ENCODE data around the gene GRPEL1.

GRPEL1 gene

DNA sequence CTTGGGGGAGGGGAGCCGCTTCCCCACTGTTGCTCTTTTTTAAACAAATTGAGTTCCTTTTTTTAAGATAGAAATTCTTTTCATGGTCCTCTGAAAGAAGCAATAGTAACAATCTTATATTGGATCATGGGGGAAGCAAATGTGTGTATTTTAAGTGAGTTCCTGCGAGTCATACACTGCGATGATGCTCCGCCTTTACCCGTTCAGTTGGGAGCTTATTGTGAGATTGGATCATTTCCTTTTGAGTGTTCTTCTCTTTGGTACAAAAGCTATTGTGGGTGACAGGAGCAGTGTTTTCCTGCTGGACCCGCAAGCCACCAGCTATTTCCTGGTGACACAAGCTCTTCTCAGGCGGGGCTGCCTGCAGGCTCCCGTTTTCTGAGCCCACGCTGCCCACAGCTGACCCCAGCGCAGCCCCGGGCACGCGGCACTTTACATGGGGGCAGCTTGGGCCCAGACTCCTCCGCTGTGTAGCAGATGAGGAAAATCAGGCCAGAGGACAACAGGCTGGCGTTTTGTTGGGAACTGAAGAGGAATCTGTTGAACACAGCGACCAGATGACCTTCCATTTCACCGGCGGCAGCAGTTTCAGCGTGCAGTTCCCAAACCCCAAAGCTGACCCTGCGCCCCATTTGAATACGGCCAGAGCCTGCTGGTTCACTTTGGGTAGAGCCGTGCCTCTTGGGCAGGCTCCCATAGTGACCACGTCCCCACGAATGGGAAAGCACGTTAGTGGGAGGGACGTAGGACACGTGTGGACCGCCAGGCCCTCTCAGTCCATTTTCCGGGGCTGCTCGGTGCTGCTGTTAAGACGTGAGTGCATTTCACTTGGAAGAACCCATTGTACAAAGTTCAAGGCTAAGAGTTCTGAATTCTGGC, 12.5 kb downstream of the GRPEL1 start:
- TF ChIP-seq EZH2phosphoT487 (IDR thresholded peaks at IDR 0.05; ENCODE audit: borderline replicate concordance, low read length): no peak
- Histone ChIP-seq H3K36me3 (ENCODE audit: control insufficient read depth, low read length) (peaks cover 47% of the 10 kb centered on the region), H3K4me2 (ENCODE audit: low read length) (no peak overlapping the region), H3K27ac (ENCODE audit: low read depth, low read length) (no peak overlapping the region), H3K79me2 (ENCODE audit: control insufficient read depth, low read length) (peaks cover 28% of the 10 kb centered on the region), H3K4me3 (ENCODE audit: low read length) (no peak overlapping the region), H3F3A (ENCODE audit: control insufficient read depth, insufficient read depth) (peaks cover 24% of the 10 kb centered on the region), H4K20me1 (ENCODE audit: control insufficient read depth, insufficient read depth, low read depth, low read length) (no peaks in the 10 kb centered on the region), H3K9me3 (ENCODE audit: control insufficient read depth, insufficient read depth, low read length) (no peaks in the 10 kb centered on the region), H3K9me2 (replicated peaks; ENCODE audit: control insufficient read depth, low read length) (no peaks in the 10 kb centered on the region), H3K4me1 (ENCODE audit: control insufficient read depth, low read length) (no peaks in the 10 kb centered on the region), H3K27me3 (ENCODE audit: control insufficient read depth, low read length) (no peaks in the 10 kb centered on the region)

- no peak overlapping the region for H3K27ac ChIP-seq (ENCODE audit: low read depth, low read length)
Observed at GRCh38 chr4:7054106-7054880, 13.6 kb downstream of the GRPEL1 start.

GRCh38 chr4:7052923-7053715, 14.7 kb downstream of the GRPEL1 start:
- H3K27me3 ChIP-seq (ENCODE audit: control insufficient read depth, low read length): no peaks in the 10 kb centered on the region
- H3K36me3 ChIP-seq (ENCODE audit: control insufficient read depth, low read length): peaks cover 27% of the 10 kb centered on the region
- H3K9me2 ChIP-seq (replicated peaks; ENCODE audit: control insufficient read depth, low read length): no peaks in the 10 kb centered on the region
- H3K4me3 ChIP-seq (ENCODE audit: low read length): no peak overlapping the region
- H4K20me1 ChIP-seq (ENCODE audit: control insufficient read depth, insufficient read depth, low read depth, low read length): no peaks in the 10 kb centered on the region
- 0 out of 2 replicates have a peak, but pooled peaks cover 11% of the 10 kb centered on the region for H3F3A ChIP-seq (ENCODE audit: control insufficient read depth, insufficient read depth)
- TF ChIP-seq EZH2phosphoT487 (IDR thresholded peaks at IDR 0.05; ENCODE audit: borderline replicate concordance, low read length) (no peak), CTCF (IDR thresholded peaks at IDR 0.05; ENCODE audit: low read depth, low read length, poor library complexity, severe bottlenecking) (no peak)
- H3K27ac ChIP-seq (ENCODE audit: low read depth, low read length): no peak overlapping the region
- H3K4me2 ChIP-seq (ENCODE audit: low read length): no peak overlapping the region
- H3K79me2 ChIP-seq (ENCODE audit: control insufficient read depth, low read length): peaks cover 47% of the 10 kb centered on the region
- H3K9me3 ChIP-seq (ENCODE audit: control insufficient read depth, insufficient read depth, low read length): no peaks in the 10 kb centered on the region
- H3K4me1 ChIP-seq (ENCODE audit: control insufficient read depth, low read length): no peaks in the 10 kb centered on the region

More at GRCh38 chr4:7054106-7054880, 13.6 kb downstream of the GRPEL1 start:
- Histone ChIP-seq H3K4me2 (ENCODE audit: low read length) (no peak overlapping the region), H3K9me2 (replicated peaks; ENCODE audit: control insufficient read depth, low read length) (no peaks in the 10 kb centered on the region), H3K9me3 (ENCODE audit: control insufficient read depth, insufficient read depth, low read length) (no peaks in the 10 kb centered on the region), H3K4me1 (ENCODE audit: control insufficient read depth, low read length) (no peaks in the 10 kb centered on the region), H3K79me2 (ENCODE audit: control insufficient read depth, low read length) (peaks cover 37% of the 10 kb centered on the region), H3K27me3 (ENCODE audit: control insufficient read depth, low read length) (no peaks in the 10 kb centered on the region), H3K36me3 (ENCODE audit: control insufficient read depth, low read length) (peaks cover 38% of the 10 kb centered on the region), H3K4me3 (ENCODE audit: low read length) (no peak overlapping the region), H4K20me1 (ENCODE audit: control insufficient read depth, insufficient read depth, low read depth, low read length) (no peaks in the 10 kb centered on the region), H3F3A (ENCODE audit: control insufficient read depth, insufficient read depth) (peaks cover 17% of the 10 kb centered on the region)
- no peak for TF ChIP-seq EZH2phosphoT487 (IDR thresholded peaks at IDR 0.05; ENCODE audit: borderline replicate concordance, low read length)

DNA sequence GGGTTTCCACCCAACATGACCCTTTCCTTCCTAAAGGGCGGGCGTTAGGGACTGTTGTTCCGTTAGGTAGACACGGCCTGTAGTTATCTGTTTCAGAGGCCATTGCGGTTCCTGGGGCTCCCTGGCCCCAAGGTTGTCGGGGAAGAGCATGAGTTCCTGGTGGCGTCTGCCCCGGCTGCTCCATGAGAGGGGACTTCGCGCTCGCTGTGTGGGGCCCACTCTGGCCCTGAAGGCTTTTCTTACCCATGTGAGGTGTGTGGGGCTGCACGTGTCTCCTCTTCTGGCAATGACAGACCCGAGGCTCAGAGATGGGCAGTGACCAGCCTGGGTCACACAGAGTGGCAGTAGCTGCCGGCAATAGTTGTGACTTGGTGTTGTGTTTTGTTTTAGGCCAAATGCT, 15.6 kb downstream of the GRPEL1 start:
- Histone ChIP-seq H3K4me3 (ENCODE audit: low read length) (no peak overlapping the region), H3F3A (ENCODE audit: control insufficient read depth, insufficient read depth) (0 out of 2 replicates have a peak, but pooled peaks cover 11% of the 10 kb centered on the region), H3K36me3 (ENCODE audit: control insufficient read depth, low read length) (peaks cover 25% of the 10 kb centered on the region; the same call in 1 of the 2 replicates), H3K27ac (ENCODE audit: low read depth, low read length) (no peak overlapping the region), H3K9me3 (ENCODE audit: control insufficient read depth, insufficient read depth, low read length) (no peaks in the 10 kb centered on the region), H3K79me2 (ENCODE audit: control insufficient read depth, low read length) (peaks cover 55% of the 10 kb centered on the region), H3K27me3 (ENCODE audit: control insufficient read depth, low read length) (no peaks in the 10 kb centered on the region), H3K9me2 (replicated peaks; ENCODE audit: control insufficient read depth, low read length) (no peaks in the 10 kb centered on the region), H4K20me1 (ENCODE audit: control insufficient read depth, insufficient read depth, low read depth, low read length) (no peaks in the 10 kb centered on the region), H3K4me1 (ENCODE audit: control insufficient read depth, low read length) (no peaks in the 10 kb centered on the region), H3K4me2 (ENCODE audit: low read length) (no peak overlapping the region)
- TF ChIP-seq EZH2phosphoT487 (IDR thresholded peaks at IDR 0.05; ENCODE audit: borderline replicate concordance, low read length) (no peak), CTCF (IDR thresholded peaks at IDR 0.05; ENCODE audit: low read depth, low read length, poor library complexity, severe bottlenecking) (no peak)
